ENCODE results near the gene MTA1.

The MTA1 gene

DNA sequence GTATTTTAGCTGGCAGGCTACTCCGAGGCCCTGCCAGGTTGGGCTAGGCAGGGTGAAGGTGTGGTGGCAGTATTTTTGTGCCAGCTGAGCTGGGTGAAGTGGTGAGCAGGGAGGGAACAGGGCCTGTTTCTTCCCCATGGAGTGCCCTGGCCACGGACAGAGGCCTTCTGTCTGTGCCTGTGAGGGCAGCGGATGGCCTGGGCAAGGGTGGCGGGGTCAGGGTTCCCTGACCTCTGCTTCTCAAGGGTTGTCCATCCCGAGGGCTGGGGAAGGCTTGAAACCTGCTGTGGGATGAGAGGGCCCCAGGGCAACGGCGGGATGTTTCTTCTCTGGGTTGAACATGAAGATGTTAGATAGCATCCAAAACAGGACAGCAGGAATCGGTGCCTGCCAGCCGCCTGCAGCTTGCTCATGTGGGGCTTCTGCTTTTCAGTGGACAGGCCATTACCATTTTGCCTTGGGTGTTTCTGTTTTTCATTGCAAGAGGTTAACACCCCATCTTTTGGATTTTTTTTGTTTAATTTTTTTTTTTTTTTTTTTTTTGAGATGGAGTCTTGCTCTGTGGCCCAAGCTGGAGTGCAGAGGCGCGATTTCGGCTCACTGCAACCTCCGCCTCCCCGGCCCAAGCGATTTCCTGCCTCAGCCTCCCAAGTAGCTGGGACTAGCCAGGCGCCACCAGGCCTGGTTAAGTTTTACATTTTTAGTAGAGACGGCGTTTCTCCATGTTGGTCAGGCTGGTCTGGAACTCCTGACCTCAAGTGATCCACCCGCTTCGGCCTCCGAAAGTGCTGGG lies 3.3 kb downstream of the MTA1 start:
- in situ Hi-C loops (cut with HindIII; ENCODE audit: low sequenced_read_pairs): no loop called here

DNA sequence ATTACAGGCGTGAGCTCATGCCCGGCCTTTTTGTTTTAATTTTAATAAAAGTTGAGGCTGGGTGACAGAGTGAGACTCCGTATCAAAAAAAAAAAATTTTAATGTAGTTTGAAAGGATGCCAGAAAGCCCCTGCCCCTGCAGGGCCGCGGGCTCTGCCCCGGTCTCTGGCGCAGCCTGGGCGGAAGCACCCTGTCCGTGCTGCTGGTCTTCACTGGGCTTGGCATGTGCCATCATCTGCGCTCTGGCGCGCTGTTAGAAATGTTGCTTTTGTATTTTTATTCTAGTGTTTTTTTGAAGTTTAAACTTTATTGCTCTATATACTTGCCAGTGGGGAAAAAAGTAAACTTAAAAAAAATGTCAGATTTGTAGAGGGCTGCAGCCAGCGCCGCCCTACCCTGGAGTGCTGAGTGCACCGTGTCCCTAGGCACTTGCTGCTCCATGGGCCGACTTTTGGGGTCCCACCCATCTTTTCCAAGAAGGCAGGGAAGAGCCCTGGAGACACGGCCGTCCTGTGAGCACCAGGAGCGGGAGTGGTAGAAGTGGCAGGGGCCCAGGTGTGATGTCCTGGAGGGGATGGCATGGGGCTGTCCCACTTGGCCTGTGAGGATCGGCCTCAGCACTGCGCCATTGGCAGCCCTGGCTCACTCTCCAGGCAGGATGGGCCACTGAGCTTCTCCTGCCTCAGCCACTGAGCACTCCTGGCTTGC lies 4.0 kb downstream of the MTA1 start:
- in situ Hi-C loops (cut with HindIII; ENCODE audit: low sequenced_read_pairs): no loop called here

DNA sequence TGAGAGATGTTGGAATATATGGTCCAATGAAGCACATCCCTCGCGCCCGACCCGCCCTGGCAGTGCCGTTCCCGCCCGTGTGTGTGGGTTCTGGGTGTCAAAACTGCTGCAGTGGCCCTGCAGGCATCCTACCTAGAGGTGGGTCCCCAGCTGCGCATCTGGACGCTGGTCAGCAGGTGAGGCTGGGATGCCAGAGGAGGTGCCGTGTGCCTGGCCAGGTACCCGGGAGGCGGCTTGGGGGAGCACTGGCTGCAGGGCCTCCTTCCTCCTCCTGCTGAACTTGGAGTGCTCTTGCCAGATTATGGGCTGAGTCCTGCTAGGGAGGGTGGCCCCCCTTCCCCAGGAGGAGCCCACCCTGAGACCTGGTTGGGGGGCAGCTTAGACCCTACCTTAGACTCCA lies 5.2 kb downstream of the MTA1 start:
- in situ Hi-C loops (cut with HindIII; ENCODE audit: low sequenced_read_pairs): no loop called here

DNA sequence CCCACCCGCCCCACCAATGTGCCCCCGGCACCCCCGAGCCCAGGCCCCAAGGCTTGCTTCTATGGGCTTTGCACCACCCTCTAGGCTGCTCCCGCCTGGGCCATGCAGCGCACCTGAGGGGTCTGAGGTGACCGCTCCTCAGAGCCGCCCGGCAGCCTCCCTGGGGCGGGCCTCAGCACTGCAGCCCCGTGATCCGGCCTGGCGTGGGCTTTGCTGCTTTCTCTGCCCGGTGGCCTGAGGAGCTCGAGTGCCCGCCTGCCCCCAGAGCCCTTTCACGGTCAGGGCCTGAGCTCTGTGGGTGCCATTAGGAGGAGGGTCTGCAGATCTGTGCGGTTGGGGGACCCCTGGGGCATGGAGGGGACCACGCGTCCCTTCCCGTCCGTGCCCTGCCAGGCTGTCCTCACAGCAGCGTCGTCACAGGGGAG lies 6.2 kb downstream of the MTA1 start:
- in situ Hi-C loops (cut with HindIII; ENCODE audit: low sequenced_read_pairs): no loop called here

DNA sequence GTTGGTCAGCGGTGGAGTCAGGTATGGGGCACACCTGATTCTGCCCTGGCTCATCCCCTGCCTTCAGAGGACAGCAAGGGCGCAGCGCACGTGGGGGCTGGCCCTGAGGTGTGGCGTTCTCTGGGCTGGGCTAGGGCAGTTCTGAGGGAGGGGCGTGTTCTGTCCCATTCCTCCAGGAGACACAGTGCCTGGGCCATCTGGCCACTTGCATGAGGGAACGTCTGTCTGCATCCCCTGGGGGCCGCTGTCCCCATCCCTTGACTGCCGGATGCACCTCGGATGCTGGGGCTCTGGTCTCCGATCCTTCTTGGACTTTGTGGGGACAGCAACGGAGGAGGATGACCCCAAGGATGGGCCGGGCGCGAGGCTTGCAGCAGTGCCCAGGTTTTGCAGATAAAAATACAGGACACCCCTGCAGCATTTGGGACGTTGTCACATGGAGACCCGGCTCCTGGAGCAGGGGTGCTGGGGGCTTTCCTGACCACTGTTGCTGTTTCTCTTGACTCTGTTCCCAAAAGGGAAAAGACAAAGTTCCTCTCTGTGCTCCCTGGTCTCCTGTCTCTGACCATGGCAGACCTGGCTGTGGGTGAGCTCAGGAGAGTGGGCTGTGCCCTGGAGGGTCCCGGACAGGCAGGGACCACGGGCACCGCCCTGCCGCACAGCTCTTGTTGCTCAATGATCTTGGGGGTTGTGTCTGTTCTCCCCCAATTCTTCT lies 6.9 kb downstream of the MTA1 start:
- in situ Hi-C loops (cut with HindIII; ENCODE audit: low sequenced_read_pairs): no loop called here

DNA sequence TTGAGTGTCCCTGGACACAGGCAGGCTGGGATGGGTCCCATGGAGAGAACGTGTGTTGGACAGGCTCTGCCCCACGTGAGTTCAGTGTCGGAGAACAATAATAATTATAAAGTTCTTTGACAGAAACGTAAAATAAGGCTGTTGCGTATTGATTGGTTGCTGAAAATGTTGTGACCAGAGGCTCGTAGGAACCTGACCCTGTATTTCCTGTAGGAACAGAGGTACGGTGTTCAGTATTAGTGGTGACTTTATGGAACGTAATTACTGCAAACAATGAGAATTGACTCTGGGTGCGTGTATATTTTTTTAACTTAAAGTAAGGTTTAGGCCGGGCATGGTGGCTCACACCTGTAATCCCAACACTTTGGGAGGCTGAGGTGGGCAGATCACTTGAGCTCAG lies 7.8 kb downstream of the MTA1 start:
- in situ Hi-C loops (cut with HindIII; ENCODE audit: low sequenced_read_pairs): no loop called here

DNA sequence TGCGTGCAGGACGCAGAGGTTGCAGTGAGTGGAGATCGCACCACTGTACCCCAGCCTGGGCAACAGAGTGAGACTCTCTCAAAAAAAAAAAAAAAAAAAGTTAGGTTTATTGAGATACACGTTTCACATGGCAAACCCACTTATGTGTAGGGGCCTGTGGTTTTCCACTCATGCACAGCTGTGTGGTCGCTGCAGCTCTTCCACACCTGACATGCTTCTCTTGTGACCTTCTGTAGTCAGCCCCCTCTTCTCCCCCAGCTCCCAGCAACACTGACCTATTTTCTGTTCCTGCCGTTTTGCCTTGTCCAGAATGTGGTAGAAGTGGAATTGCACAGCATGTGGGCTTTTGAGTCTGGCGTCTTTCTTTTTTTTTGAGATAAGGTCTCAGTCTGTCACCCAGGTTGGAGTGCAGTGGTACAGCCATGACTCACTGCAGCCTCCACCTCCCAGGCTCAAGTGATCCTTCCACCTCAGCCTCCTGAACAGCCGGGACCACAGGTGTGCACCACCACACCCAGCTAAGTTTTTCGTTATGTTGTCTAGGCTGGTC lies 8.4 kb downstream of the MTA1 start:
- in situ Hi-C loops (cut with HindIII; ENCODE audit: low sequenced_read_pairs): no loop called here

DNA sequence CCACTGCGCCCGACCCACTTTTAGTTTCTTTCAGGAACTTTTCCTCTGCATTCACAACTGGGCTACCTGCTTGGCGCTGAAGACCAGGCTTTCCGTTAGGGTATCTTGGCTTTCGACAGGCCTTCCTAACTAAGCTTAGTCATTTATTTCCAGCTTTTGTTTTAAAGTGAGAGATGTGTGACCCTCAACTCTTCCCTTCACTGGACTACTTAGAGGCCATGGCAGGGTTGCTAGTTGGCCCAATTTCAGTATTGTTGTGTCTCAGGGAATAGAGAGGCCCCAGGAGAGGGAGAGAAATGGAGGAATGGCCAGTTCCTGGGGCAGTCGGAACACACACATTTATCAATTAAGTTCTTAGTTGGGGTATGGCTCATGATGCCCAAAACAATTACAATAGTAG lies 10.4 kb downstream of the MTA1 start:
- in situ Hi-C loops (cut with HindIII; ENCODE audit: low sequenced_read_pairs): loop anchor here (5.0 kb wide), 1 partner anchor 73 kb away; no protein-coding TSS in a partner anchor

DNA sequence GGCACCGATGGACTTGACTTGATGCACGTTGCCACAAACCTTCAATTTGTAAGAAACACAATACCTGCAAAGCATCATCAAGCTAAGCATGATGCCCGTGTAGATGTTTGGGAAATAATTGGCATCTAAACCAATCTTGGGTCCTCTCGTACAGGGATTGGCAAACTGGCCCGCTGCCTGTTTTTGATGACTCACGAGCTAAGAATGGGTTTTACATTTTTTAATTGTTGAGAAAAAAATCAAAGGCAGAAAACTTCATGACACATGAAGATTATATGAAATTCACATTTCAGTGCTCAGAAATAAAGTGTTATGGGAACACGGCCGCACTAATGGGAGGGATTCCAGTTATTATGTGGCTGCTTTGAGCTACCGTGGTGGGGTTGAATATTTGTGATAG lies 10.9 kb downstream of the MTA1 start:
- in situ Hi-C loops (cut with HindIII; ENCODE audit: low sequenced_read_pairs): loop anchor here (5.0 kb wide), 1 partner anchor 73 kb away; no protein-coding TSS in a partner anchor

DNA sequence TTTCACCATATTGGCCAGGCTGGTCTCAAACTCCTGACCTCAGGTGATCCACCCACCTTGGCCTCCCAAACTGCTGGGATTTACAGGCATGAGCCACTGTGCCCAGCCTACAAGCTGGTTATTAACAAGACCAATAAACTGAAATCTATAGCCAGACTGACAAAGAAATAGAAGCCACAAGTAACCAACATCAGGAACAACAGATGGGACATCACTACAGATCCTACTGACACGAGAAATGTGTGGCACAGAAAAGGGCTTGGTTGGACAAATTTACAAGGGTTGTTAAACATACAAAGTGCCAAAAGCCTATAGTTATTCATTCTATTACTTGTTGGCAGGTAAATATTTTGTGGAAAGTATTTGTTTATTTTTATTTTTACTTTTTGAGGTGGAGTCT lies 11.6 kb downstream of the MTA1 start:
- in situ Hi-C loops (cut with HindIII; ENCODE audit: low sequenced_read_pairs): loop anchor here (5.0 kb wide), 1 partner anchor 74 kb away; no protein-coding TSS in a partner anchor

DNA sequence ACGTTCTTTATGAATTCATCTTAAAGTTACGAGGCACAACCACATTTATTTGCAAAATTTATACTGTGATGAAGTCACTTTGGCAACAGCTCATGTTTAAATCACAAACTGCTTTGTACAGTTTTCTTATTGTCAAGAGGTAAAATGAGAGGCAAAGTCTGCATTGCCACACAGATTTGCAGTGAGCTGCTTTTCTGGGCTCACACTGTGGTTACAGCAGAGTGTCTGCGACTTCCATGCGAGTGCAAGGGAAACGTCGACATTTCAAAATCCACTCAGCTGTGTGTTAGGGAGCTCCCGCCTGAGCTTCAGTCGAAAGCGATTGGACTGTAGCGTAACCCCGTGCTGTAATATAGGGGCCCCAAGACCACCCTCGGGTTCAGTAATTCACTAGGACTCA lies 13.0 kb downstream of the MTA1 start:
- in situ Hi-C loops (cut with HindIII; ENCODE audit: low sequenced_read_pairs): loop anchor here (5.0 kb wide), 1 partner anchor 75 kb away; no protein-coding TSS in a partner anchor

DNA sequence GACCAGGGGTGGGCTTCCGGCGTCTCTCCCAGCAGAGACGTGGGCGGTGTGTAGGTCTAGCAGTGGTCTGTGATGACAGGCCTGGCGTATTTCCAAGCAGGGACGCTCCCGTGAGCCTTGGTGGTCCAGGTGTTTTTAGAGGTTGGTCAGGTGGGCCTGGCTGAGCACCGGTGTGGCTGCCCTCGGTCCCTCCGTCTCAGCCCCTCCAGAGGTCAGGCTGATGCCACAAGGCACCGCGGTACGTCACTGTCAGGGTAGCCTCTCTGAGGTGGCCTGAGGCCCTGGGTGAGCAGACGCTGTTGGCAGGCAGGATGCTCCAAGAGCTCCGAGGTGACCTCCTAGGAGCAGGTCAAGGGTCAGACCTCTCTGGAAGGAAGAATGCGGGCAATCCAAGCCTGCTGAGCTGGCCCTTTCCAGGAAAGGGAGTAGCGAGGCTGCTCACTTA lies 13.6 kb downstream of the MTA1 start:
- in situ Hi-C loops (cut with HindIII; ENCODE audit: low sequenced_read_pairs): loop anchor here (5.0 kb wide), 1 partner anchor 76 kb away; no protein-coding TSS in a partner anchor

DNA sequence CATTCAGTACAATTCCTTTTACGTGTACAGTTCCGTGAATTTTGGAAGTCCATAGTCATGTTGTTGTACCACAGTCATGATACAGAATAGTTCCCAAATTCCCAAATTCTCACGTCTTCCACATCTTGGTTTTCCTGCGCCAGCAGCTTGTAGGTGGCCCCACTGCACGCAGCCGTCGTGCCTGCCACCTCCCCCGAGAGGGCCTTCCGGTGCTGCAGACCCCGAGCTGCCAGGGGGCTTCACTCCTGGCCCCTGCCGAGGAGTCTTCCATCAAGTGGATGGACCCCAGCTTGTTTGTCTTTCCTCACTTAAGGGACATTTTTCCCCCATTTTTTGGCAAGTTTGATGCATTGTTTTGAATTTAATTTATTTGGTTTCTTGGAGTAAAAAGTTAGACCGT lies 16.8 kb downstream of the MTA1 start:
- in situ Hi-C loops (cut with HindIII; ENCODE audit: low sequenced_read_pairs): no loop called here

DNA sequence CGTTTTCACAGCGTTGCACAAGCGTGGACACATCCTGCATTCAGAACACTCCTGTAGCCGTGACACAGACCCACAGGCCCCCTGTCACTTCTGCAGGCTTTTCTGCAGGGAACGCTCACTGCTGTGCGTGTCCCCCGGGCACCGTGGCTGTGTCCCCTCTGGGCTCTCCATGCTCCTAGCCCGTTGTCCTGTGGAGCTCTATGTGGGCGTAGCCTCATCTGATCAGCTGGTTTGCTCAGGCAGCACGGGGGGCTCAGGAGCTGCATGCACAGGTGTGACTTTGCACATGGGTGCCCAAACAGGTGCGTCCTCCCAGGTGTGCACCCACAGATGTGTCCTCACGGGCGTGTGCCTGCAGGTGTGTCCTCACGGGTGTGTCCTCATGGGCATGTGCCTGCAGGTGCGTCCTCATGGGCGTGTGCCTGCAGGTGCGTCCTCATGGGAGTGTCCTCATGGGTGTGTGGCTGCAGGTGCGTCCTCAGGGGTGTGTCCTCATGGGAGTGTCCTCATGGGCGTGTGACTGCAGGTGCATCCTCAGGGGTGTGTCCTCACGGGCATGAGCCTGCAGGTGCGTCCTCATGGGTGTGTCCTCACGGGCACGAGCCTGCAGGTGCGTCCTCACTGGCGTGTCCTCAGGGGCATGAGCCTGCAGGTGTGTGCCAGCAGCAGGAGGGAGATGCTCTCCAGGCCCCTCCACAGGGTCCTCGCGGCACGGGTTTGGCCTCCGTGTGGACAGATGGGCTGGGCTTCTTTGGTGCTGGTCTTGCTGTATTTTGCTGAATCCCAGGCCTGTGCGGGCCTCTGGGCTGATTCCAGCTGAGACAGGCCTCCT lies 17.5 kb downstream of the MTA1 start:
- in situ Hi-C loops (cut with HindIII; ENCODE audit: low sequenced_read_pairs): no loop called here

DNA sequence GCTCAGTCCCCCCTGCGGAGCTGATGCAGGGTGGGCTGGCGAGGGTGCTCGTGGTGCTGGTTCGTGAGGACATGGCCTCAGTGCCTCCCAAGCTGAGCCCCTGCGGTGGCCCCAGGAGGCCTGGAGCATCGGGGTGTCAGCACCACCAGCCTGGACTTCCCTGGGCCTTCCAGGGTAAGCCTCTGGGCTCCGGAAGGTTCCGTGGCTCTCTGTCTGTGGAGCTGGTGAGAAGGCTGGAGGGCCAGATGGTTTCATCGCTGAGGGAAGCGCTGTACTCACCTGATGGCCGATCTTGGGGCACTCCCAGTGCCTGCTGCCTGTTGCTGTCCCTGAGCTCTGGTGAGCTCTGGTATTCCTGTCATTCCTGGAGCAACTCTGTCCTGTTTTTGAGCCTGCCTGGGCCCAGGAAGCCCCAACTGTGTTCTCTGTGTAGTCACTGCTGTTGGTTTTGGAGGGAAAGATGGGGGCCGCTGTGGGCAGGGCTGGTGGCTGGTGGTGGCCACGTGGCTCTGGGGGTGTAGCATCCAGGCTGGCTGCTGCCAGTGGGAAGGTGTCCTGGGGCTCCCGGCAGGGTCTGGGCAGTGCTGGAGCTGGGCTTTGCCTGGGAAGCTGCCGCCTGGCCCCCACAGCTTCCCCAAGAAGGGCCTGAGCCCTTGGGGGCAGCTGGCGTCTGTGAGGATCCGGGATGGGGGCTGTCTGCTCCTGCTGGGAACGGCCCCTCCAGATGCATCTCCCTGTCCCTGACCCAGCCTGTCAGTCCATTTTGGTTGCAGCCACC lies 18.3 kb downstream of the MTA1 start:
- in situ Hi-C loops (cut with HindIII; ENCODE audit: low sequenced_read_pairs): no loop called here

DNA sequence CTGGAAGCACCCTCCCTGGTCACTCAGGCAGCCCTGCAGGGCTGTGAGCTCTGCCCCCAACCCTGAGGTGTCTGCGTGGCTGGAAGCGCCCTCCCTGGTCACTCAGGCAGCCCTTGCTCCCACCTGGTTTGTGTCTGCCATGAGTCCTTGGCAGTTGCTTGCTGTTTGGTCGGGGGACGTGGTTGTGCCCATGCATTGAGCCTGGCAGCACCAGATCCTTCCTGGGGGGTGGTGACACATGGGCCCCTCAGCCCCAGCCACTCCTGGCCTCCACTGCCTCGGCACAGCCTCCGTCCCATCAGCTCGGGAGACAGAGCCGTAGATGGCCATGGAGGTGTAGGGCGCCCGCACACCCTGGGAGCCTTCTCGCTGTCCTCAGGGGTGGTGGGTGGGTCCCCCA lies 19.6 kb downstream of the MTA1 start:
- in situ Hi-C loops (cut with HindIII; ENCODE audit: low sequenced_read_pairs): no loop called here

DNA sequence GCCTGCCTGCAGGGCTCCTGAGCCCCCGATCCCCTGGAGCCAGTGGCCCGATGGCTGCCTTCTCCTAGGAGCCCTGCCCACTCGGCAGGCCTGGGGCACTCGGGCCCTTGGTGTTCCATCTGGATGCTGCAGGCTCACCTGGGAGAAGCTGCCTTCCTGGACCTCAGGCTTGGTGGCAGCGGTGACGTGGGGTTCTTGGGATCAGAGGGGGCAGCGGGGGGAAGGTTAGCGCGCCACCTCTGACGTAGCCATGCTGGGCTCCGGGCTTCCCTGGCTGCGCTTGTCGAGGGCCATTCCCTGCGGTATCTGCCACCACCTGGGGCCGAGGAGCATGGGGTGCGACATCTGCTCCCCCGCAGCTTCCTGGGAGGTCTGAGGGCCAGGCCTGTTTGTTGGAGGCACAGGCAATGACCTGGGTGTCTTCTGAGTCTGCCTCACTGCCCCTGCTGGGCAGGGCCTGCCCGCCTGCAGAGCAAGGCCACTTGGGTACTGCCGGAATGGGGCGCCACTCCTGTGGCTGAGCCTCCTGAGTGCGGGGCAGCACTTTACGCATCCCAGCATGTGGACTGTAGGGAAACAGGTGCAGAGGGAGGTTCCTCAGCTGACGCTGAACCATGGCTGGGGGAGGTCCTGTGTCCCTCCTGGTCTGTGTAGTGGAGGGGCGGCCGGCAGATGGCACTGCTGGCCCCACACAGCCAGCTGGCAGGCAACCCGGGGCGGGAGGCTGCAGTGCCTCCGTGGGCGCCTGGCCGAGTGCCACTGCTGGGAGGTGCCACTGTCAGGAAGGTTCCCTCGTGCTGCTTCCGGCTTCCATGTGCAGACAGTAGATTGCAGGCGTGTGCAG lies 20.3 kb downstream of the MTA1 start:
- in situ Hi-C loops (cut with HindIII; ENCODE audit: low sequenced_read_pairs): no loop called here

DNA sequence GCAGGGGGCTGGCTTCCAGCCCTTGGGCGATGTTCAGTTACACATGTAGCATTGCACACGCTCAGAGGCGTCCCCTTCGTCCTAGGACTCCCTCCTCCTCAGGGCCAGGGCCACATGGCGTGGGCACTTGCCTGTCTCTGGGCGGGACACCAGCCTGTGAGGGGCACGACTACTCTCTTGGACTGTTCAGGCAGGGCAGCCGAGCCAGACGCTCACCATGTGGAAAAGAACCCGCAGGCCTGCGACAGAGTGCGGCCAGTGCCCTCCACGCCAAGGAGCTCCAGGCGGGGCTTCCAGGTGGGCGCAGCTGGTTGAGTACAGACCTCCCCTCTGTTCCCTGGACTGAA lies 20.9 kb downstream of the MTA1 start:
- in situ Hi-C loops (cut with HindIII; ENCODE audit: low sequenced_read_pairs): no loop called here

DNA sequence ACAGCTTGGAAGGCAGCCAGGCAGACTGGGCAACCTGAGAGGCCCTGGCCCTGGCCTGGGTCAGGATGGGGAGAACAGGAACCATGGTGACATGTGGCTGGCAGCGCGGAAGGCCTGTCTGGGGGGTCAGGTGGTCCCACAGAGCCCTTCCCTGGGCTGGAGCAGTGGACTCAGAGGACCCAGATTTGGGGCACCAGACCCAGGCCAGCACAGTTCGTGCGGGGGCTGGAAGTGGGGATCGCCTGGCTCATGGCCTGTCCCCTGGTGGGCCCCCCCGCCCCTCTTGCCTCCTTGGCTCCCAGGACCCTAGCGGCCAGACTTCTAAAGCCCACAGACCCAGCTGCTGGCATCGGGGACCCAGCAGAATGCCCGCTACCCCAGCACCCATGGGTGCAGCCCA lies 21.4 kb downstream of the MTA1 start:
- in situ Hi-C loops (cut with HindIII; ENCODE audit: low sequenced_read_pairs): no loop called here
